ENCODE measurements around the gene HTR5A. TPM values are rescaled to one million over a fixed set of nuclear protein-coding genes. Genes with fewer than 3 reads are reported as not detected.

The HTR5A gene
- polyA plus RNA-seq, 1 of the 3 experiments (the other 2 are of a cell fraction): not detected

GRCh38 chr7:155071916-155072571 lies 1.9 kb downstream of the HTR5A start:
- peaks cover 17% of the 10 kb centered on the region; the same call in 1 of the 2 replicates for H3K27me3 ChIP-seq (ENCODE audit: insufficient read depth)
- H3K9ac ChIP-seq: no peak overlapping the region
- no peaks in the 10 kb centered on the region; the same call in 1 of the 2 replicates for H4K20me1 ChIP-seq (ENCODE audit: insufficient read depth)
- H3K9me2 ChIP-seq: no peaks in the 10 kb centered on the region
- H3F3A ChIP-seq (replicated peaks; ENCODE audit: insufficient read depth): no peaks in the 10 kb centered on the region
- H3K4me1 ChIP-seq (ENCODE audit: control insufficient read depth in 1 of 2, insufficient read depth in 2 of 2, low read depth in 1 of 2, low read length in 1 of 2): no peaks in the 10 kb centered on the region
- no peak for TF ChIP-seq RAD21 (IDR thresholded peaks at IDR 0.05; ENCODE audit: low read length)
- no peak for TF ChIP-seq NRF1 (IDR thresholded peaks at IDR 0.05; ENCODE audit: low read depth, low read length)
- no peak for TF ChIP-seq RCOR1 (IDR thresholded peaks at IDR 0.05; ENCODE audit: low read length)
- no peak for TF ChIP-seq ELF1 (IDR thresholded peaks at IDR 0.05)
- no peak for TF ChIP-seq MAX (IDR thresholded peaks at IDR 0.05; ENCODE audit: low read depth)
- no peak overlapping the region for H2AFZ ChIP-seq (ENCODE audit: low read depth)
- CTCF ChIA-PET: interaction anchor here (1.3 kb wide), 1 partner anchor 273 kb away, joined by 3 read pairs; no protein-coding TSS in a partner anchor
- H3K36me3 ChIP-seq (replicated peaks in 1 of 2; ENCODE audit: control insufficient read depth in 1 of 2, insufficient read depth in 2 of 2, low read length in 1 of 2): no peaks in the 10 kb centered on the region
- H3K9me3 ChIP-seq: no peaks in the 10 kb centered on the region
- no peaks in the 10 kb centered on the region for H3K79me2 ChIP-seq (ENCODE audit: insufficient read depth)
- H3K4me2 ChIP-seq: no peak overlapping the region
- POLR2A ChIA-PET: no interaction called here
- H3K4me3 ChIP-seq (ENCODE audit: low read depth in 2 of 2, low read length in 1 of 2): no peak overlapping the region
- no peak overlapping the region for H3K27ac ChIP-seq (ENCODE audit: low read depth in 2 of 2, low read length in 1 of 2)
- 6% methylated on average over 8 of the region's 8 CpGs for WGBS (ENCODE audit: low lambda C conversion rate)
- DNase-seq: no peak

- Histone ChIP-seq H3K27ac (ENCODE audit: low read depth in 2 of 2, low read length in 1 of 2) (no peak overlapping the region), H3K9me2 (no peaks in the 10 kb centered on the region), H3K4me3 (ENCODE audit: low read depth in 2 of 2, low read length in 1 of 2) (no peak overlapping the region), H3K9me3 (no peaks in the 10 kb centered on the region), H3F3A (replicated peaks; ENCODE audit: insufficient read depth) (no peaks in the 10 kb centered on the region), H3K27me3 (ENCODE audit: insufficient read depth) (peaks cover 17% of the 10 kb centered on the region; the same call in 1 of the 2 replicates), H4K20me1 (ENCODE audit: insufficient read depth) (no peaks in the 10 kb centered on the region; the same call in 1 of the 2 replicates), H3K4me2 (no peak overlapping the region), H3K79me2 (ENCODE audit: insufficient read depth) (no peaks in the 10 kb centered on the region), H3K4me1 (ENCODE audit: control insufficient read depth in 1 of 2, insufficient read depth in 2 of 2, low read depth in 1 of 2, low read length in 1 of 2) (no peaks in the 10 kb centered on the region), H3K36me3 (replicated peaks in 1 of 2; ENCODE audit: control insufficient read depth in 1 of 2, insufficient read depth in 2 of 2, low read length in 1 of 2) (no peaks in the 10 kb centered on the region), H2AFZ (ENCODE audit: low read depth) (no peak overlapping the region), H3K9ac (no peak overlapping the region)
- no peak for TF ChIP-seq CTCF (IDR thresholded peaks at IDR 0.05)
- no peak for TF ChIP-seq EZH2phosphoT487 (IDR thresholded peaks at IDR 0.05; ENCODE audit: borderline replicate concordance, low read depth)
- no peak for TF ChIP-seq FOXM1 (IDR thresholded peaks at IDR 0.05; ENCODE audit: low read depth)
- CTCF ChIA-PET: interaction anchor here (0.7 kb wide), 1 partner anchor 202 kb away, joined by 3 read pairs; no protein-coding TSS in a partner anchor
- POLR2A ChIA-PET: no interaction called here
- DNase-seq: no peak
These were observed 3.8 kb downstream of the HTR5A start for GRCh38 chr7:155073922-155074321.

- no peak overlapping the region for H3K4me2 ChIP-seq
- no peak overlapping the region for H2AFZ ChIP-seq (ENCODE audit: low read depth)
- no peak overlapping the region for H3K4me3 ChIP-seq (ENCODE audit: low read depth in 2 of 2, low read length in 1 of 2)
- H3K79me2 ChIP-seq (ENCODE audit: insufficient read depth): no peaks in the 10 kb centered on the region
- no peaks in the 10 kb centered on the region for H4K20me1 ChIP-seq (ENCODE audit: insufficient read depth)
- H3K27me3 ChIP-seq (ENCODE audit: insufficient read depth): peaks cover 8% of the 10 kb centered on the region; the same call in 1 of the 2 replicates
- DNase-seq: no peak
- no peaks in the 10 kb centered on the region for H3K9me3 ChIP-seq
- ChIA-PET CTCF (interaction anchor here (2.4 kb wide), 1 partner anchor 157 kb away, joined by 5 read pairs; no protein-coding TSS in a partner anchor), POLR2A (no interaction called here)
- H3K9ac ChIP-seq: no peak overlapping the region
- H3K27ac ChIP-seq (ENCODE audit: low read depth in 2 of 2, low read length in 1 of 2): no peak overlapping the region
- no peaks in the 10 kb centered on the region for H3K36me3 ChIP-seq (replicated peaks in 1 of 2; ENCODE audit: control insufficient read depth in 1 of 2, insufficient read depth in 2 of 2, low read length in 1 of 2)
- TF ChIP-seq REST (IDR thresholded peaks at IDR 0.05; ENCODE audit: low read depth, low read length): no peak
- TF ChIP-seq TAF1 (IDR thresholded peaks at IDR 0.05; ENCODE audit: borderline replicate concordance, low read depth, low read length): no peak
- TF ChIP-seq SMC3 (IDR thresholded peaks at IDR 0.05; ENCODE audit: low read depth, low read length): no peak
- H3K4me1 ChIP-seq (ENCODE audit: control insufficient read depth in 1 of 2, insufficient read depth in 2 of 2, low read depth in 1 of 2, low read length in 1 of 2): no peaks in the 10 kb centered on the region
- 12% methylated on average over 14 of the region's 14 CpGs for WGBS (ENCODE audit: low lambda C conversion rate)
- no peaks in the 10 kb centered on the region for H3K9me2 ChIP-seq
- no peaks in the 10 kb centered on the region for H3F3A ChIP-seq (replicated peaks; ENCODE audit: insufficient read depth)
These were observed 13.9 kb downstream of the HTR5A start for GRCh38 chr7:155084021-155084420.

Data from SK-N-SH (cell line).